Ureter (tissue), 1 donor: ENCODE data around the gene TPK1. TPM values are rescaled to one million over a fixed set of nuclear protein-coding genes. Genes with fewer than 3 reads are reported as not detected.
"Not testable (repeated sequence)": the region's sequence is repeated elsewhere in the genome, so short reads cannot be mapped to it uniquely, and the experiment has no call there.

Experiments used
- DNase-seq: peaks from one replicate; pipeline ENCODE4 v3.0.0-alpha.2; 2020; ENCODE audit warnings: low spot score
- total RNA-seq: library from RNA; stranded (reverse); gene quantifications from one replicate; pipeline ENCODE4 v1.2.4, GENCODE V29; 2023
- donor health status: DM: yes; HTN: yes; CAD: no.

Gene TPK1
- total RNA-seq, 1 donor from 2014 or later, result 12.7 TPM

DNA sequence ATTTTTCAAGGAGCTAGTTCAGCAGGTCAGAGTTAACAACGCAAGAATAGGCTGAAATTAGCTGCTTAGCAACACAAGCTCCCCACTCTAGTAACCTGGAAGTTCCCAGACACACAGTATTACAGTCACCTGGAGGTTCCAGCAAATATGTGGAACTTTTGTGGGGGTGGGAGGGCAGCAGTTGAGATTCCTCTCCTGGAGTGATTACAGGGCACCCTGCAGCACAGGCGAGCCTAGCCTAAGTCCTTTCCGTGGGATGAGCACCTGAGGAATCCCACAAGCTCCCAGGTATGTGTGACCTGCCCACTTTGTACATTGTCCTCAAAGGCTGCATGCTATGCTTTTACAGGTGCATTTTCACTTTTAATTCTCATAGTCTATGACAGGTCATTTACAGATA, 13.6 kb downstream of the TPK1 start:
- no peak for DNase-seq

DNA sequence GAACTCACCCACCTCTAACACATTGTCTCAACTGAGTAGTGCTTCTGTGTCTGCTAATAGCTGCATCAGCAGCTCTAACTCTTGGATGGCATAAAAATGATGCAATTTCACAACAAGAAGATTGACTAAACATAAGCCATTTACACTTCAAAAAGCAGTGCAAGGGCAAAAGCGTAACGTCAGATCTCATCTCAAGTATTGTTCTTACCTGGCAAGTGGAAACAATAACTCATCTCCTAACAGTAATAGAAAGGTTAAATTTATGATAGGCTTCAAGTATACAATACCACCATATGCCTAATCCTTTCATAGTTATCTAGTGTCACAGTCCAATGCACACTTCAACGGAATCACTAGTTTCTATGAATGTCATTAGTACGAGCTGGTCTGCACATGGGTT, 14.8 kb downstream of the TPK1 start:
- DNase-seq, result no peak

DNA sequence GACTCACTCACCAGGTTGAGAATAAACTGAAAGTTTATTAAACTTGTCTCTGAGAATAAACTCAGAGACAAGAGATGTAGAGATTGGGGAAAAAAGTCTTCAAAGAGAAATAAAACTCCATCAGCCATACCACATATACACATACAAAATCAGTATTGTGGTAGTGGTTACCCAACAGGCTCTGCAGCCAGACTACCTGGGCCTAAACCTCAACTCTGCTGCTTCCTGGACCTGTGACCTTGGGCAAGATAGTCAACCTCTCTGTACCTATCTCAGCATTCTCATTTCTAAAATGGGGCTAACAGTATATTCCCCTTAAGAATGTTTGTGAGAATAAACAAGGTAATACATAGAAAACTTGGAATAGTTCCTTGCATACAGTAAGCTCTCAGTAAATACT, 15.3 kb downstream of the TPK1 start:
- no peak for DNase-seq

DNA sequence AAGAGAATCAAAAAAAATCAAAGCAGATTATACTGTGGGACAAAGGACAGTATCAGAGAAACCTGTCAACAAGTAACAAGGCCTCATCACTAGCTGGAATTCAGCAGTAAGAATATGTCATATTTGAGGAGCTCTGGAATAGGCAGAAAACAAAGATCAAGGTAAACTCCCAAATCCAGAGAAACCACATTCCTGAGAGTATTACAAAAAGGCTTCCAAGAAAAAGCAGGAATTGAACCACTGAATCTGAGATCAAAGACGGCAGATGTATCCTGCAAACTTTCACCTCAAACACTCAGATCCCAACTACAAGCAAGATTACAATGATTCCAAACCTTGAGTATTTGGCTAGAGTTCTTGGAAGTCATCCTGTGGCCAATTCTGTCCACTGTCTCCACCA, 16.3 kb downstream of the TPK1 start:
- DNase-seq, result no peak

DNA sequence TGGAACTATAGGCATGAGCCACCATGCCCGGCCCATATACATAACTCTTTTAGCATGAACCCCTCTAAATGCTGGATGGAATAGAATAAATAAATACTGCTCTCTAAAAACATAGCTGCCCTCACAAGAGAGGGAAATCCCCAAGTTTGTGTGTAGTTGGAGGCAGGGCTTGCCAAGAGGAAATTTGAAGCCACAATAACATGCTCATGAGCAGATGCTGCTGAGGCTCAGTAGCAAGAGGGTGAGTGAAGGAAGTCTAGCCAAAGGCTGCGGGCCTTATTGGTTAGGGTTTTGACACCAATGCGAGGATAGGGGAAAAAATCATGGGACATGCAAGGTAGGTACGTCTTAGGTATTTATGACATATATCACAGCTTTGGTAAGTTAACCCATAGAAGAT, 17.3 kb downstream of the TPK1 start:
- no peak for DNase-seq

DNA sequence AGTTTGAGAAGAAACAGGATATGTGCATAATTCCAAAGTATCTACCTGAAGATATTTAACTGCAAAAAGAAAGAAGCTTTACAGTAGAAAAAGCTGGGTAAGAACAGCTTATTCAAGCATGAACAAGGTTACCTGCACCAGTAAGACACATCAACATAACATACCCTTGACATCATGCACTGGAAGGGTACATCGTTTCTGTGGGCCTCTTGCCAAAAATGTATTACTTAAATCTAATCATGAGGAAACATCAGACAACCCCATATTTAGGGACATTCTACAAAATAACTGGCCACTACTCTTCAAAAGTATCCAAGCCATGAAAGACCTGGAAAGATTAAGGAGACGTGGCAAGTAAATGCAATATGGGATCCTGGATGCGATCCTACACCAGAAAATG, 18.9 kb downstream of the TPK1 start:
- no peak for DNase-seq

DNA sequence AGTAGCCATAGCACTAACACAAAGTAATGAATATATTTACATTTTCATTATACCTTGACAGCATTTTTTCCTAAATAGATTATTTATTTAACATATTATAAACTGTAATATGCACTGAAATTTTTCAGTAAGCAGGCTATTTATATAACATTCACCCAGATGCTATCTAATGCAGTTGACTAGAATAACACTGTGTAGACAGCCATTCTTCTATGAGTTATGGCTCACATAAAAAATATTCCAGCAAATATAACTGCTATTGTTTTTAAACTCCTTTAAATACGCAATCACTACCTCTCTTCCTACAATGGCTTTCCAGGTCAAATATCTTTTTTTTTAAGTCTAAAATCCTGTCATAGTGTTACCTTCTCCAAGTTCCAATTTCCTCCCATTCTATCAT, 21.6 kb downstream of the TPK1 start:
- DNase-seq, result no peak

DNA sequence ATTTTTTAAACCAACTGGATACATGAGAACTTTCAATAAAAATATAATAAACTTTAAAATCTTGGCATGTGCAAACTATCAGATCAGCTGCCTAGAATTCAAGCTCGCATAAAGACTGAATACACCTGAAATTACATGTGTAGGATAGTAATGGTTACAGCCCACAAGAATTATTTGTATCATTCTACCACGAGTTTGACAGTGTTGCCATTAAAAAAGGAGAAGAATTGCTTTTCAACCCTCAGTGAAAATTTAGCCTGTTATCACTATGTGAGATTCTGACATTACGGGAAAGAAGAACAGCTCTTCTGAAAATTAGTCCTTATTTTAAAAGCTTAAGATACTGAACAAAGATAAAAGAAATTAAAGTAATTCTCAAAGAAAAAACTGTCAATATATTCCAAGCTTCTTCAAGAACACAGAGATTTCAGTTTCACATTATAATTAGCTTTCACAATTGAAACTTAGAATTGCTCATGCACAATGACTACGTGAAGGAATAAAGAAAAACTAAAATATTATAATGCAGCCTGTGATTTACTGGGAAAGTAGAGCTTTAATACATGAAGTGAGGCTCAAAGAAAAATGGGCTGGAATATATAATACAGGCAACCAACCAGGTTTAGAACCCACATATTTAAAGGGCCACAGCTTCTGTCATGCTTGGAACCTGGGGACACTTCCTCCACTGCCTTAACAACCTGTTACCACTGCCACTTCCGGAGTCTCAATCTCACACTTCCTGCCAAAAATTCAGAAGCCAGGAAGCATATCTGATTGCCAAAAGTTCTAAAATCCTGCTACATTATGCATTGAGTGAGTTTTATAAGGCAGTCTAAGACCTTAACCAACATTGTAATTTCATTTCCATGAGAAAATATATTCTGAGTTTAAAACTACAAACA, 23.2 kb downstream of the TPK1 start:
- no peak for DNase-seq

DNA sequence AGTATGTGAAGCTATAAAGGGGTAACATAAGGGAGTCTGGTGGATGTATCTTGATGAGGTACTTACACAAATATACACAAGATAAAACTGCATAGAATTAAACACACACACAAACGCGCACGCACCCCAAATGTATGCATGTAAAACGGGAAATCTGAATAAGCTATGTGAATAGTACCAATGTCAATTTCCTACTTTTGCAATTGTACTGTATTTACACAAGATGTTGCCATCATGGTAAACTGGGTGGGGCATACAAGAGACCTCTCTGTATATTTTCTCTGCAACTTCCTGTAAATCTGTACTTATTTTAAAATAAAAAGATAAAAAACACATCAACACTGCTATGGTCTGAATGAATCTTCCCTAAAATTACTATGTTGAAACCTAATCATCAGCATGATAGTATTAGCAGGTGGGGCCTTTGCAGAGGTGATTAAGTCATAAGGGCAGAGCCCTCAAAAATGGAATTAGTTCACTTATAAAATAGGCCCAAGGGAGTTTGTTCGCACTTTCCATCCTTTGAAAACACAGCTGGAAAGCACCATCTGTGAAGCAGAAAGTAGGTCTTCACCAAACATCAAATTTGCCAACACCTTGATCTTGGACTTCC, 30.1 kb downstream of the TPK1 start:
- DNase-seq, result no peak

DNA sequence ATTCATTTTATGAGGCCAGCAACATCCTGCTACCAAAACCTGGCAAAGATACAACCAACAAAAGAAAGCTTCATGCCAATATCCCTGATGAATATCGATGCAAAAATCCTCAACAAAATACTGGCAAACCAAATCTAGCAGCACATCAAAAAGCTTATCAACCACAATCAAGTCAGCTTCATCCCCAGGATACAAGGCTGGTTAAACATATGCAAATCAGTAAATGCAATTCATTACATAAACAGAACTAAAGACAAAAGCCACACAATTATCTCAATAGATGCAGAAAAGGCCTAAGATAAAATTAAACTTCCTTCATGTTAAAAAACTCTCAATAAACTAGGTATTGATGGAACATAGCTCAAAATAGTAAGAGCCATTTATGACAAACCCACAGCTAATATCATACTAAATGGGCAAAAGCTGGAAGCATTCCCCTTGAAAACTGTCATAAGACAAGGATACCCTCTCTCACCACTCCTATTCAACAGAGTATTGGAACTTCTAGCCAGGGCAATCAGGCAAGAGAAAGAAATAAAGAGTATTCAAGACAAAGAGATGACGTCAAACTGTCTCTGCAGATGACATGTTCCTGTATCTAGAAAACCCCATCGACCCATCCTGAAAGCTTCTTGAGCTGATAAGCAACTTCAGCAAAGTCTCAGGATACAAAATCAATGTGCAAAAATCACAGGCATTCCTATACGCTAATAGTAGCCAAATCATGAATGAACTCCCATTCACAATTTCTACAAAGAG, 35.0 kb downstream of the TPK1 start:
- not testable (repeated sequence) for DNase-seq

DNA sequence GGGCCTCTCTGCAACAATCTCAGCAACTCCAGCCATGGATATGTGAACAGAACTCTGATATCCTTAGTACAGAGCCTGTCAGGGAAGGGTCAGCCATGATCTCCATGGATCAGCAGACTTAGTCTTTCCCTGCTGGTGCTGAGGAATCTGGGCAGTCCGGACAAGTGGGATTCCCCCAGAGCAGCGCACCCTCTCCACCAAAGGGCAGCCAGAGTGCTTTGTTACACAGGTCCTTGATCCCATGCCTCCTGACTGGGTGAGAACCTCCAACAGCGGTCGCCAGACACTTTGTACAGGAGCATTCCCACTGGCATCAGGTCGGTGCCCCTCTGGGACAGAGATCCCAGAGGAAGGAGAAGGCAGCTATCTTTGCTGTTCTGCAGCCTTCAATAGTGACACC, 38.9 kb downstream of the TPK1 start:
- DNase-seq, result no peak

DNA sequence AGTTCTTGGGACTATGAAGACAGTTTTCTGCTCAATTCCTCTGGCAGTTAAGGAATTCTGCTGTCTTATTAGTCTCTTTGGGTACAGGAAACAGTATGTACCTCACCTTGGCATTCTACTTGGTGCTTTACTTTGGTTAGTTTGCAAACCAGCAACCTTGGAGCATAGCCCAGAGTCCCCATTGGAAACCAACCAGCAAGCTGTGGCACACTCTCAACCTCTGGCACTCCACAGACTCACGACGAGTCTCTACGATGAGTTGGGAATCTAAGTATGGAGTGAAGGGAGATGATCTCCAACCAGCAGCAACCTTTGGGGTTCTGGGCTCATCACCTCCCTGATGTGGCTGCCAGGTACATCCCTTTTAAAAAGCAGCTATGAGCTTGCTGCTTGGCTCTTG, 43.8 kb downstream of the TPK1 start:
- no peak for DNase-seq

DNA sequence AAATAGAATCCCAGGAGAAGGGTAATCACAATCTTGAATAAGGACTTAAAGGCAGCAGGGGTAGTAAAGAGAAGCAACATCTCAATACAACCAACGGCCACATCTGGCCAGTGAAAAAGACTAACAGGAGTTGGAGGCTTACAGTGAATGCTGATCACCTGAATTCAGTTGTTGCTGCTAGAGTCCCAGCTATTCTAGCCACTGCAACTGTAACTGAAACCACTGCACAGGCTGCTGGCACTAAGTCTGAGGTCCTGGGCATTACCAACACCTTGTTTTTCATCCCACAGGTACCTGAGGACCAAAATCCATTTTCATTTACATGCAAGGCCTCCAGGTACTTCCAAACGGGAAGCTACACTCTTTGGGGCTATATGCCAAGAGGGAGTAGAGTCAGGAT, 44.4 kb downstream of the TPK1 start:
- DNase-seq, result no peak

DNA sequence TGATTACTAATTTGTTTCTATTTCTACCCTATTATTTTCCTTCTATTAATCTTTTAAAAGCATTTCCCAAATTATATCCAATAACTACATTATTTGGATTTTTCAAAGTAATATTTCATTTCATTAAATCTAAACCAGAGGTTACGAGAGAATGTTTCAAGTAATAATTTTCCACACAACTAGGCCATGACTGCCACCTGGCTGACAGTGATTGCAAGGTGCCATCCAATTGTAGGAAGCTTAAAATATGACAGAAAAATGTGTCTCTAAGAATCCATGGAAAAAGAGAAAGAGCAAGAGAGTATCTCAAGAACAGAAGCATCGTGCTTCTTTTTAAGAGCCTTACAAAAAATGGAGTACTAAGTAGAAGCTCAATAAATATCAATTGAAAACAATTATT, 48.7 kb downstream of the TPK1 start:
- DNase-seq, result no peak

DNA sequence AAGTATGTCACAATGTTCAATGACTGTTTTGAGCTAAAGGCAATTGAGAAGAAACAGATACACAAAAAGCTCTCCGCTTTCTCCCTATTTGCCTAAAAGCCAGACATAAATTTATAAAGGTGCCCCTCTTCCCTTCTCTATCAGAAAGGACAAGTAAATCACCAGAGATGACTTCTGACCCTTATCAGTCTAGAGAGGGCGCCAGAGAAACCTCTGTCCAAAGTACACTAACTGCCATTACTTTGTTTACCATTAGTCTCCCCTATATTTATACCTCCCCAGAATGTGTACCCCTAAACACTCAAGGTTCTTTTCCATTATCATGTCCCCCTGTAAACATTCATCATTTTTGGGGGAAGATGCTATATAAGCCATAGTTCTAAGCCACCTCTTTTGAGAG, 49.3 kb downstream of the TPK1 start:
- no peak for DNase-seq

DNA sequence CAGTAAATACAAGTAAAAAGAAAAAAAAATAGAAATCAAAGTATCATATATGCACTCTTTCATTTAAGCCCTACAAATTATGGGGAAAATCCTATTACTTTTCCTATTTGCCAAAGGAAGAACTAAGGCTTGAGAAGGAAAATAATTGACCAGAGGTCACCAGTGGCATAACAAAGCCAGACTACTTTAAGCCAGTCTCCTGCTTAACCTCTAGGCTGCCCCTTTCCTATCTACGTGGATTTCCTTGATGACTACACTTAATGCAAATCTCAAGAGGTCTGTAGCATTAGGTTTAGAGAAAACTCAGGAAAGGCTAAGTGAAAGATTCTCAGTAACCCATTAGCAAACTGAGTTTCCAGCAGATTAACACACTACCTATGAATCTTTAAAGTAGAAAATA, 49.8 kb downstream of the TPK1 start:
- no peak for DNase-seq

DNA sequence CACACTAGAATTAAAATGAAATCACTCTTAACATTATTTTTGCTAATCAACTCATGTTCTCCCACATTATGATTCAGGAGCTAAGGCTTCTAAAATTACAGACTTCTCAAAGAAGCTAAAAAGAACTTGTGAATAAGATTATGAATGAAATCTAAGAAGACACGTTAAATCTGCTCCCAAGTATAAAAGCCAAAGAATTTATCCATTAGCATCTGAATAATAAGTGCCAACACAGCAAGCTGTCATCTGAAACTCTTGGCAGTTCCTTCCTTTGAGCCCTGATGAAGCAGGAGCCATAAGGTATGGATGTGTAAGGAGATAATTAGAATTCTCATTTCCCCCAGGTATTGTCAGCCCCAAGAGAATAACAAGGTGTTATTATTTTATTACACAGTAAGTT, 50.3 kb downstream of the TPK1 start:
- no peak for DNase-seq

DNA sequence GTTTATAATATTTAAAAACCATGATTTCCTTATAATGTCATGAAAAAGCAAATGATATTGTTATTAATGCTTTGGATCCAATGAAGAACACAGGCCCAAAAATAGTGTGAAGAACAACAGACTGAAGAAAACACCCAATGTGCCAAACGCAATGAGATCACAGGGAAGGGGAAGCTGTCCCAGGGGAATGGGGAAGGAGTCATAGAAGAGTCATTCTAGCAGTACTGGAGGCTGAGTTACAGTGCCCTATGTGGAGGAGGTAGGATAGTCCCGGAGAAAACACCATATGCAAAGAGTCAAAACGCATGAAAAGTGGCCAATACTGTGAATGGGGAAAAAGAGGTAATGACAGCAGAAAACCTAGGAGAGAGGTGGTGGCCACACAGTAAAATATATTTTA, 50.9 kb downstream of the TPK1 start:
- no peak for DNase-seq

DNA sequence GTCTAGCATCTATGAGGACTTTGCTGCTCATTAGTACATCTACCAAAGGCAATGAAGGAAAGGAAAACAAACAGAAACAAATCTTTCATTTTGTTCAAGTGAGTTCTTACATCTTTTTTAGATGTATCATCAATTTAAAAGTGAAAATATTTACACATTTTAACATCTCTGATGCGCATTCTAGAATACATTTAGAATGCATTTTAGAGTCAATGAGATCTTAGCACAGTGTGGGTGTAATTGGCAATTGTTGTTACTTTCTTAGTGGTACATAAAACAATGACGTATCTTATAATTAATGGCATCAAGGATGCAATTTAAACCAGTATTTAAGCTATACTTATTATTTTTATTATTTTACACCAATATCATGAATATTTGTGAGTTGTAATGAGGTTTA, 51.4 kb downstream of the TPK1 start:
- no peak for DNase-seq

DNA sequence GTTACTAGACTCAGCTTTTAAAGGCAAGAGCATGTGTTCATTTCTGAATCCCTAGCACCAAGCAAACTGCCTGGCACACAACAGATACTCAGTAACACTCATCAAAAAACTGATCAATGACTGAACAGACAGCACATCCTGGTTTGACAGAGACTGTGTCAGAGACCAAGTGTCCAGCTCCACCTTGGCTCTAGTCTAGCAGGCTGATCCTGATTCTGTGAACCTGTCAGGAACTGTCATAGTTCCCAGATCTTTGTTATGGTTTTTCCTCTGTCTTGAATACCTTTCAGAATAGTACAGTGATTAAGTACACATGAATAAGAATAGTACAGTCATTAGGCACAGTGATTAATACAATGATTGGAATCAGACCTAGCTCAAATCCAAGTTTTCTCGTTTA, 53.0 kb downstream of the TPK1 start:
- no peak for DNase-seq

DNA sequence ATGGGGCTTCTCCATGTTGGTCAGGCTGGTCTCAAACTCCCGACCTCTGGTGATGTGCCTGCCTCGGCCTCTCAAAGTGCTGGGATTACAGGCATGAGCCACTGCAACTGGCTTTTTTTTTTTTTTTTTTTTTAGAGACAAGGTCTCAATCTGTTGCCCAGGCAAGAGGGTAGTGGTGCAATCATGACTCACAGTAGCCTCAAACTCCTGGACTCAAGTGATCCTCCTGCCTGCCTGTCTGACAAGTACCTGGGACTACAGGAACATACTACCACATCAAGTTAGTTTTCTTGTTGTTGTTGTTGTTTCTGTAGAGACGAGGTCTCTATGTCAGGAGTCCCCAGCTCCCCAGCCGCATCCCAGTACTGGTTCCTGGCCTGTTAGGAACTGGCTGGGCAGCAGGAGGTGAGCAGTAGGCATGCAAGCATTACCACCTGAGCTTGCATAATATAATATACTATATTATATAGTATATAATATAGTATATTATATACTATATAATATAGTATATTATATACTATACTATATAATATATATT, 55.7 kb downstream of the TPK1 start:
- no peak for DNase-seq

DNA sequence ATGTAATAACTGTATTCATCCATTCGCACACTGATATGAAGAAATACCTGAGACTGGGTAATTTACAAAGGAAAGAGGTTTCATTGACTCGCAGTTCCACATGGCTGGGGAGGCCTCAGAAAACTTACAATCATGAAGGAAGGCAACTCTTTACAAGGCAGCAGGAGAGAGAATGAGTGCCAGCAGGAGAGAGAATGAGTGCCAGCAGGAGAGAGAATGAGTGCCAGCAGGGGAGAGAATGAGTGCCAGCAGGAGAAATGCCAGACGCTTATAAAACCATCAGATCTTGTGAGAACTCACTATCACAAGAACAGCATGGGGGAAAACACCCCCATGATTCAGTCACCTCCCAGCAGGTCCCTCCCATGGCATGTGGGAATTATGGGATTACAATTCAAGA, 58.0 kb downstream of the TPK1 start:
- DNase-seq, result not testable (repeated sequence)
